LHCN-M2 (cell line): Measurements from ENCODE around the gene NCOR1. TPM values are rescaled to one million over a fixed set of nuclear protein-coding genes. Genes with fewer than 3 reads are reported as not detected.
A peak's percentile ranks its signal among the peaks of the same experiment; 100 is the strongest.
"Not testable (repeated sequence)": the region's sequence is repeated elsewhere in the genome, so short reads cannot be mapped to it uniquely, and the experiment has no call there.

Source experiments
- DNase-seq: peaks from one replicate; pipeline ENCODE4 v3.0.0-alpha.2; 2012; ENCODE audit warnings: low read depth
- total RNA-seq: library from RNA; depleted of rRNA; stranded (reverse); fragments of >200 nt; gene quantifications from 2 replicates; pipeline ENCODE4 v1.2.3, GENCODE V29; 2014

Gene NCOR1
- total RNA-seq, 1 experiment from 2014 or later = 65.4 TPM

DNA sequence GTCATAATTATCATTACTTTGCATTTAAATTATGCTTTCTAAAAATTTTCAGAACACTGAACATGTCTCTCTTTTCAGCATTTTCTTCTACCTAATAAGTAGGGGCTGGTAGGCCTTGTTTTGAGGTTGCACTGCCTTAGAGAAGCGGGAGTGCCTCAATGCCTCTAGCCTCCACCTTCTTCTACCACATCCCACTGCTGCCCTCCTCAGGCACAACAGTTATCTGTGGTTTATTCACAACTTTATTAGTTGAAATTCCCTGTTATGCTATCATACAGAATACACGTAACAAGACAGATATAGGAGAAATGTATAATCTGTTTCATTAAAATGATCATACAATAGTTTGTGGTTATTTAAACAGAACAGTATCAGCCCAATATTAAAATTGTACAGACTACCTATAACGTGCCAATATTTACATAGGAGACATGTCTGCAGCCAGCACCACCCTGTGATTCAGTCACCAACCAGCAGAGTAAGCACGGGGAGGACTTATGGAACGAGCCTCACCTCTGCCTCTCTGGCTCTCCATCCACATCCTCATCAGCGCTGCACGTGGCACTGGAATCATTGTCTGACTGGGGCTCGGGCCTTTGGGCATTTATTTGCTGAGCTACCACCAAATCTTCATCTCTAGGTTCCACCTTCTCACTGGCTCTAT, 114.5 kb downstream of the NCOR1 start:
- DNase-seq = no peak

DNA sequence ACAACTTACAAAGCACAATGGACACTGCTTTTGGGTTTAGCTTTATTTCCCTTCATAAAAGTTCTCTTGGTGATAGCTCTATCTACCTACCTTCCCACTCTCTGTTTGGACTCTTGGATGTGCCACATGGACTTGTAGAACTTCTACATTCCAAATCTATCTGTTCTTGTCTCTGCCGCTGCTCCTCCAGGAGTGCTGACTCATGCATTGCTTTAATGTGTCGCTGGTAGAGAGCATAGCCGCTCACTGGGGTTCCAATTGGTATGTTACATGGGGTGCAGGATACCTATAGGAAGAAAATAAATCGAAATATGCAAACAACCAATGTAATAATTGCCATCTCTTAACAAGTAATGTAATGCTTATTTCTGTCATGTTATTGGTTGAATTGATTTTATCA, 123.6 kb downstream of the NCOR1 start:
- DNase-seq = no peak

DNA sequence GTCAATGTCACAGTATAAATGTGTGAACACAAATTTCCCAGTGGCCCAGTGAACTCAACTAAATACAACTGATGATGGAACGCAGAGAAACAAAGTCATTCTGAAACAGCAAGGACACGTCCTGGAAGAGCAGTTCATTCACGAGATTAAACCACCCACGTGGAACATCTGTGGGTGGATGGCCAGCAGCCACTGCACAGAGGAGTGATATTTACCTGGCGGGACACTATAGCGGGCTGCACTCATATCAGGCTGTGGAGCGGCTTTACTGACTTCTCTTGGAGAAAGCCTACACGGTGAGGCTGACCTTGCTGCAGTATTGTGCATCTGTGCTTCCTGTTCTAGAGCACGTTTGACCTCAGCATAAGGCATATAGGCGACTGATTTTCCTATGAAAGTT, 128.4 kb downstream of the NCOR1 start:
- DNase-seq = no peak

DNA sequence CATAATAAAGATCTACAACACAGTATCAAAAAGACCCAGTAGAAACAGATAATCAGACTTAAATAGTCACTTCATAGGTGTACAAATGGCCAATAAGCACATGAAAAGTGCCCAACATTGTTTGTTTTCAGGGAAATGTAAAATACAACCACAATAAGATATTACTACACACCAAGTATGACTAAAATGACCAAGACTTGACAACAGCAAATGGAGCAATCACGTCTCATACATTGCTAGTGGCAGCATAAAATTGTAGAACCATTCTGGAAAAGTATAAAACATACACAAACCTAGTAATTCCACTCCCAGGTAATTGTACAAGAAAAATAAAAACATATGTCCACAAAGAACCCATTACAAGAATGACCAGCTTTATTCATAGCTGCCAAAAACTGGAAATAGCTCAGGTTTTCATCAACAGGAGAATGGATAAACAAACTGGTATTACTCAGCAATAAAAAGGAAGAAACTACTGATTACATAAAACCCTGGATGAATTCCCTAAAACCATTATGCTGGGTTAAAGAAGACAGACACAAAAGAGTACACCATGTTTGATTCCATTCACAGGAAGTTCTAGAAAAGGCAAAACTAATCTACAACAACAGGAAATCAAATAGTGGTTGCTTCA, 130.2 kb downstream of the NCOR1 start:
- peak; percentile 45 for DNase-seq

DNA sequence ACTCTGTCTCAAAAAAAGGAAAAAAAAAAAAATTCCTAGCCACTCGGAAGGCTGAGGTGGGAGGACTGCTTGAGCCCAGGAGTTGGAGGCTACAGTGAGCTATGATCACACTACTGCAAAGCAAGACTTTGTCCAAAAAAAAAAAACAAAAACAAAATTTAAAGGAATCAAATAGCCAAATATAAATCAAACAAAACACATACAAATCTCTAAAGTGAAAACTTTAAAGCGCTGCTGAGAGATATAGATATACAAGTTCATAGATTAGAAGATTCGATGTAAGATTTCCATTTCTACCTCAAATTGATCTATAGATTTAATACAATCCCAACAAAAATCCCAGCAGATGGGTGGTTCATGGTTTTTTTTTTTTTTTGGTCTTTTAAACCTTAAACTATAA, 132.1 kb downstream of the NCOR1 start:
- DNase-seq = no peak

DNA sequence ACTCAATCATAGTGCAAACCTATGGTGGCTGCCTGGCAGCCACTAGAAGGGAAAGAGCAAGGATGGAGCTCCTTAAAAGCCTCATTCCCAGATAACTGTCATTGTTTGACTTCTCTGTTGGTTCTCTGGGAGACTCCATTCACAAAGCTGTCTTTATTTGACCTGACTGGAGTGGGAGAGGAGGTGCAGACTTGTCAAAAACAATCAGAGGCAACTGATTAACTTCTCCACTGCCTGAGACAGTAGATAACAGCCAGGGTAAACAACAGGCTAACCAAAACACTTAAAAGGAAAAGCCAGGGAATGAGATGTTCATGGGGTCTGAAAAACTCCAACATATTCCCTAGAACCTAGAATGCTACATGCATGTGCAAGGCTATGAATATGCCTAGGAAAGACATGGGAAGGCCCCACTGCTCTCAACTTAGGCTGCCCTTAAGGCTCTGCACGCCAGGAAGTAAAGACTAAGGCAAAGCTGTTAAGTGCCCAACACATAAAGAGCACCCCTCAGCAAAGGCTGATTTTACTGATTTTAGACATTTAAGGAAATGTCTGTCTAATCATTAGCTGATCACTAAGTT, 133.7 kb downstream of the NCOR1 start:
- DNase-seq = no peak

DNA sequence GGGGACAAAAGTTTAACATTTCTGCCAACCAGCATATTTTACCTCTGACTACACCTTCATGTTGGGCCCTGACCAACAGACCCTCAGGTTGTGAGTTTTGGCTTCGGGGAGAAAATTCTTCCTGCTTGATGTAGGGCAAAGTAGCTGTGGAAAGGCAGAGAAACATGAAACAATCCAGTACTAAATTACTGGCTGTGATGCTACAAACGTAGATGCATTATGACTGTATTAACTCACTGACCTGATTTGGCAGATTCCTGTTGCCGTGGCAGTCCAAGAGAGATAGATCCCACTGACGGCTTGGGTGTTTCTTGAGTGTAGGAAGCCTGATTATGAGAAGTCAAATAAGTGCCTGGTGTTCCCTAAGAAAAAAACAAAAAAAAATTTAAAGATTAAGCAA, 135.0 kb downstream of the NCOR1 start:
- no peak for DNase-seq

DNA sequence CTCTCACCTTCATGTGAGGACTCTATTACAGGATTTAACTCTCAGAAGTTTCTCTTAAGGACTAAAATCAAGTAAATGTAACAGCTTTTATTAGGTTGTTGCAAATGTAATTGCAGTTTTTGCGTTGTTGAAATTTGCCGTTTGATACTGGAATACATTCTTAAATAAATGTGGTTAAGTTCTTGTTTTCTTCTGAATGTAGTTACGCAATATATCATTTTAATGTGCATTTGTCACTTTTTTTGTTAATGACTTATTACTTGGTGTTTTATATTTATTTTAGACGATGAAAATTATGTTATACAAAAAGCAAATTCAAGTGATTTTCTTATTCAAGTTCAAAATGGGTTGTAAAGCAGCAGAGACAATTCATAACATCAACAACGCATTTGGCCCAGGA, 139.4 kb downstream of the NCOR1 start:
- no peak for DNase-seq

DNA sequence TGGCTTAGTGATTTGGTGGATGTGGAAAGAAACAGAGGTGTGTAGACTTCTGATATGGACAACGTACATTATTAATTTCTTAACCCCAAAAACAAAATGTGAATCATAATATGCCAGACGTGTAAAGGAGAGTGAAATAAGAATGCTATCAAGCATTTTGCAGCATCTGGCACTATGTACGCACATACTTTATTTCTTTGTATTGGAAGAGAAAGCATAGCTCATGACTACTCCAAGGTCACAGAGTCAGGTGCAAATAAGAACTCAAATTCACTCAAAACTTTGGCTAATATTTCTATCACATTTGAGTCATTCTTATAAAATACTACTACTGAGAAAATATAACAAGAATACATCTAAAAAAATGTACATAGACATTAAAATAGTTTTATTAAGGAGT, 140.9 kb downstream of the NCOR1 start:
- DNase-seq = no peak

DNA sequence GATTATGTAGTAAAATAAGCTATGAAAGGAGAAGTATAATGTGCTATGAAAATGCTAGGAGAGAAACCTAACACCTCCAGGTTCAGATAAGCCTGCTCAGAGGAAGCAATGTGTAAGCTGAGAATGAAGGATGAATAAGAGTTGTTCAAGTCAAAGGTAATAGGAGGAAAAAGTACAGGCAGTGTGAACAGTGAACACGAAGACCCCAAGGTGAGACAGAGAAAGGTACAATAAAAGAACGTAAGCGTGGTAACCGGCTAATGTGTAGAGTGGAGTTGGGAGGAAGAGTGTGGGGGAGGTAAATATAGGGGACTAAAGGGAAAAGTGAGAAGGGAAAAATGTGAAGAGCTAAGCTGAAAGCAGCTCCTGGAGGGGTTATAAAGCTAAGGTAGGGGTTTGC, 141.5 kb downstream of the NCOR1 start:
- no peak for DNase-seq

DNA sequence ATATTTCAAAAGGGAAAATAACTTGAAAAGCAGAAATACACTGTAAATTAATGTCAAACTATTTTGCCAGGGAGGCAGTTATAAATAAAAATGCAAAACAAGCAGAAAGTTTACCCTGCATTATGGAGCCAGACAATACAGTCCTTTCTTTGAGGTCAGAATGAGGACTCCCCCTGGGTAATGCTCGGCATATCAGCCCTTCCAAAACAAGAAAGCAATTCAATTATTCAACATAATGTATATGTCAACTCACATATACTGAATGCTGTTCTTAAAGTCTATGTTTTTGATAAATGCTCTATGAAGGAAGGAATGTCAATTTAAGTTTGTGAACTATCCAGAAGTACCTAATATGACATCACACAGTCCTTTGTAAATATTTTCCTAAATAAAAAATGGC, 143.3 kb downstream of the NCOR1 start:
- DNase-seq = no peak

DNA sequence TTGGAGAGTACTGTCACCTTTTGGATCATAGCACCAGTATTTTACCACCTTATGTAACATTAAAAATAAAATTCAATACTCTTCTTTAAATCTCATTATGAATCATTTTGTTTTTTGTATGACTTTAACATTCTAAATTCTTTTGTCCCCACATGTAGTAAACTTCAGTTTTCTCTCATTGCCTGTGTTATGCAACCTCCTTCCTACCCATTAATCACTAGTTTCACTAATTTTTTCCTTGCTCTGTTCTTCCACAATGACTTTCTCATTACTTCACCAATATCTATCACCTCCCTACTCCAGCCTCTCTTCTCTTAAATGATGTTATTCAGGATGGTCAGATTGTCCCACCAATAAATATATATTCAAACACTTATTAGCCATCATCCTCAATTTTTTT, 147.0 kb downstream of the NCOR1 start:
- DNase-seq = peak; percentile 1

DNA sequence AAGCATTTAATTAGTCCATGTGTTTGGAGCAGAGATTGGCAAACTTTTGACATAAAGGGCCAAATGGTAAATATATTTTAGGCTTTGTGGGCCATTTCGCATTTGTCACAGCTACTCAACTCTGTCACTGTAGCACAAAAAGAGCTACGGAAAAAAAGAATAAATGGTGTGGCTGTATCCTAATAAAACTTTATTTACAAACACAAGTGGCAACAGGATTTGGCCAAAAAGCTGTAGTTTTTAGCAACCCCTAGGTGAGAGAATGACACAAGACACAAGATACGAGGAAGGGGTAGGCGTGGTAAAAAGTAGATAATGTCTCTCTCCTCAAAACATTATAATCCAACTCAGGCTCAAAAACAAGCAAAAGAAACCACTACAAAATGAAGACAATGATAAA, 149.2 kb downstream of the NCOR1 start:
- no peak for DNase-seq

DNA sequence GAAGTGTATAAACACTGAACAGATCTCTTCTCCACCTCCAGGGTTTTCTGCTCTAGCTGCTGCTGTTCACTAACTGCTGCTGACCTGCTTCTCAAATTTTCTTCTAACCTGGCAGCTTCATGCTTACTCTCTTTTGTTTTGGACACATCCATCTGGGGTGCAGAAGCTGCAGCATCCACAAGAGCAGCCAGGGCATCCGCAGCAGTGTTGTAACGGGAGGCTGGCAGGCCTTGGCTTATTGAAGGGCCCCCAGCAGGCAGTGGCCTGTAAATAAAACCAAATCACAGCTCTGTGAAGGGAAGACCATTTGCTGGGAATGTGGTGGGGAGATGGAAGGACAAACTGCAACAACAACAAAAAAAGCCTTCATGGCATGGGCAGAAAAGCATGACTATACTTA, 153.7 kb downstream of the NCOR1 start:
- no peak for DNase-seq

DNA sequence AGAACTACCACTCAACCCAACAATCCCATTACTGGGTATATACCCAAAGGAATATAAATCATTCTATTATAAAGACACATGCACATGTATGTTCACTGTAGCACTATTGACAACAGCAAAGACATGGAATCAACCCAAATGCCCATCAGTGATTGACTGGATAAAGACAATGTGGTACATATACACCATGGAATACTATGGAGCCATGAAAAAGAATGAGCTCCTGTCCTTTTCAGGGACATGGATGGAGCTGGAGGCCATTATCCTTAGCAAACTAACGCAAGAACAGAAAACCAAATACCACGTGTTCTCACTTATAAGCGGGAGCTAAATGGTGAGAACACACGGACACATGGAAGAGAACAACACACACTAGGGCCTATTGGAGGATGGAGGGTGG, 160.2 kb downstream of the NCOR1 start:
- DNase-seq = not testable (repeated sequence)

DNA sequence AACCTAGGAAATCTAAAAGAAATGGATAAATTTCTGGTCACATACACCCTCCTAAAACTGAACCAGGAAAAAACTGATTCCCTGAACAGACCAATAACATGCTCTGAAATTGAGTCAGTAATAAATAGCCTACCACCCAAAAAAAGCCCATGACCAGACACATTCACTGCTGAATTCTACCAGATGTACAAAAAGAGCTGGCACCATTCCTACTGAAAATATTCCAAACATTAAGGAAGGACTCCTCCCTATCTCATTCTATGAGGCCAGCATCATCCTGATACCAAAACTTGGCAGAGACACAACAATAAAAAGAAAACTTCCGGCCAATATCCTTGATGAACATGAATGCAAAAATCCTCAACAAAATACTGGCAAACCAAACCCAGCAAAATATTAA, 162.8 kb downstream of the NCOR1 start:
- no peak for DNase-seq

DNA sequence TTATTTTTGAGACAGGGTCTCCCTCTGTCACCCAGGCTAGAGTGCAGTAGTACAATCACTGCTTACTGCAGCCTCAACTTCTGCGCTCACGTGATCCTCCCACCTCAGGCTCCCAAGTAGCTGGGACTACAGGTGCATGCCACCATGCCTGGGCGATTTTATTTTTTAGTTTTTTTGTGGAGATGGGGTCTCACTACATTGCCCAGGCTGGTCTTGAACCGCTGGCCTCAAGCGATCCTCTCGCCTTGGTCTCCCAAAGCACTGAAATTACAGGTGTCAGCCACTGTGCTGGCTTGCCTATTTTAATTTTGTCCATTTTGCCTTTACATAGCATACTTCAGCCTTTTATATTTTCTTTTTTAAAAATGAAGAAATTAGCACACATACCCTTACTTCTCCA, 164.5 kb downstream of the NCOR1 start:
- DNase-seq = no peak

DNA sequence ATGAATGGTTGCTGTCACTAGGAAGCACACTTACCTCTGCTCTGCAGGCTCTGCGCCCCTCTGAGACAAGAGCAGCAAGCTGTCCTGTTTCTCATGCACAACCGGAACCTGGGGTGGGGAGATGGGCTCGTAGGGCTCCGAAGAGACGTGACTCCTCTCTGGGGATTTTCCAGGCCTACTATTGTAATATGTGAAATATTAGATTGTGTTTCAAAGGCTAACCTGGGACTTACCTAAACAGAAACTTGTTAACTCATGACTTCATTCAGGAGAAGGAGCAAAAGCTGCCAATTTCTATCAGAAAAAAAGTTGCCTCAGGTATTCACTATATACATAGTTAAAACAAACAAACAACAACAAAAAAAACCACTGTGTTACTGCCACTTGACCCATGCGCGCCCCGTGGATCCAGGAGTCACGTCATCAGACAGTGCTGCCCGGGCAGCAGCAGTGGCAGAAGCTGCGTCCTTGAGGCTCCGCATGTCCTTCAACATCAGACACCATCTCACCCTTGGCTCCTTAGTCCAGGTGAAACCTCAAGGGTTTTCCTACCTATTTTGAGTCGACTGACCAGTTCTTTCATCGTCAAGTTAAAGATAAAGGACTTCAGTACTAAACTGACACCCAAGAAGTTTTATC, 166.4 kb downstream of the NCOR1 start:
- DNase-seq = no peak

DNA sequence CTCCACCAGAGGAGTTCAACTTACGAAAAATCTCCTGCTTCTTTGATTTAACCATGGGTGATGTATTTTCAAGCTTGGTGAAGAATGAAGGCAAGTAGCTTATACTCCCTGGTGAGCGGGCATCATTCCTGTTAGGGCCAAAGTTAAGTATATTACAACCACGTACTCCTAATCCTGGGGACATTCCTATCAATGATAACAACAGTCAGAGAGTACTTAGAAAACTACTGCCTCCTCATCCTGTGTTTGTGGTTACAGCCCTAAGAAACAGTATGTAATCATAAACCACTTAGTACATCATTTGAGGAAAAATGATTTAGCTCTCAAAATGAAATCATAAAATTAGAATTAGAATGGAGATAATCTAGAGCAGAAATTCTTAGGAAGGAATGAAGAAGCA, 168.4 kb downstream of the NCOR1 start:
- peak; percentile 40 for DNase-seq

DNA sequence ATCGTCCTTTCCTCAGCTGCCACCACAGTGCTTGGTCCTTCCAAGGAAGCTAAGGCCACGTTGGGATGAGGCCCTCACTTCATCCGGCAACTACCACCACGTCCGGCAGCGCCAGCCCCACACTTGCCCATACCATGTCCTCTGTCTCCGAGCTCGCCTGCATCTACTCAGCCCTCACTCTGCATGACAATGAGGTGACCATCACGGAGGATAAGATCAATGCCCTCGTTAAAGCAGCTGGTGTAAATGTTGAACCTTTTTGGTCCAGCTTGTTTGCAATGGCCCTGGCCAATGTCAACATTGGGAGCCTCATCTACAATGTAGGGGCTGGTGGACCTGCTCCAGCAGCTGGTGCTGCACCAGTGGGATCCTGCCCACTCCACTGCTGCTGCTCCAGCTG, 170.8 kb downstream of the NCOR1 start:
- no peak for DNase-seq

DNA sequence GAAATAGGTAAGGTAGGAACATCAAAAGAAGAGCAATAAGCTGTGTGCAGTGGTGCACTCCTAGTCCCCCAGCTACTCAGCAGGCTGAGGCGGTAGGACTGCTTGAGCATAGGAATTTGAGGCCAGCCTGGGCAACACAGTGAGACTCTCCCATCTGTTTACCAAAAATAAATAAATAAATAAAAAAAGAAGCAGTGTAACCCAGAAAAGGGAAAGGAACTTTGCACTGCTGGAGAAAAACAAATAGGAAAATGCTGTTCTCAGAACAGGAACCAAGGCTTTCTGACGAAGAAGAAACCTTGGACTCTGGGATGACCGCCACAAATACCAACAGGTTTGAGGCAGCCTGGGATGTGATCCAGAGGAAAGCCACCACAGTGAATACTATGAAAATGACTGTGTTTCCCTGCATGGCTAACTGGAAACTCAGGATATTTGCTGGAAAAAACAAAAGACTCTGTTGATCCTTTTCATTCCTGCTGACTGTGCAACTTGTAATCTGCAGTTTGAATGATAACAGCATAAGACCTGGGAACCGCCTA, 174.6 kb downstream of the NCOR1 start:
- peak; percentile 24 for DNase-seq

DNA sequence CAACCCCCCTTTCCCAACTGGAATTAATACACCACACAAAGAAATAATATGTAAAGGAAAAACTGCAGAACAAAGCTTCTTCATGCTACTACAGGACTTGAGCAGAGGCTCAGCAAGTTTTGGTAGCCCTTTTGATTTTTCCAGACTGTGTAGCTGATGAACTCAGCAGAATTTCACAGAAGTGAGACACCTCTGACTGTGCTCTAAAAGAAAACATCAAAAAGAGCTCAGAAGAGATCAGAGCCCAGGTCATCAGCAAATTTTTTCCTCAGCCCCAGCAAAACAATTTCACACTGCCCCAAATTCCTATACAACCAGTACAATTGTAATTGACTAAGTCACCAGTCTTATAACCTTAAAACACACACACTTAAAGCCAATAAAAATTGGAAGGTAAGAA, 177.7 kb downstream of the NCOR1 start:
- peak; percentile 28 for DNase-seq

DNA sequence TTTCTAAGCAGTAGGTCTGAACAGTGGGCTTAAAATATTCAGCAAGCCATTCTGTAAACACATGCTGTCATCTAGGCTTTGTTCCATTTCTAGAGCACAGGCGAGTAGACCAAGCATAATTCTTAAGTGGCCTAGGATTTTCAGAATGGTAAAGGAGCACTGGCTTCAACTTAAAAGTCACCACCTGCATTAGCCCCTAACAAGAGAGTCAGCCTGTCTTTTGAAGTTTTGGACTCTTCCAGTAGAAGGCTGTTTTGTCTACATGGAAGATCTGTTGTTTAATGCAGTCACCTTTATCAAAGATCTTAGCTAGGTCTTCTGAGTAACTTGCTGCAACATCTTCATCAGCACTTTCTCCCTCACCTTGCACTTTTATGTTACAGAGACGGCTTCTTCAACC, 179.1 kb downstream of the NCOR1 start:
- DNase-seq = no peak
